Esophagus muscularis mucosa (tissue), 4 donors: ENCODE measurements around the gene ANKRD24. TPM values are rescaled to one million over a fixed set of nuclear protein-coding genes. Genes with fewer than 3 reads are reported as not detected.
A peak's percentile ranks its signal among the peaks of the same experiment; 100 is the strongest.

Experiments used
- DNase-seq: peaks from one replicate; pipeline ENCODE4 v3.0.0-alpha.2; 2017; ENCODE audit errors: extremely low spot score
- H3K27ac ChIP-seq, 4 donors: fragments of 200-600 bp; sonication (generic); replicated peaks in 1 of 4; 1 replicate in 3 of 4; 2 replicates in 1 of 4; pipeline ENCODE4 v1.5.1; 2016 to 2019; ENCODE audit warnings: mild to moderate bottlenecking in 1 of 4
- H3K27me3 ChIP-seq, 4 donors: fragments of 200-600 bp; sonication (generic); one replicate each; pipeline versions ENCODE4 v1.5.1 to v1.6.0; 2016 to 2019
- H3K36me3 ChIP-seq, 4 donors: fragments of 200-600 bp; sonication (generic); one replicate each; pipeline ENCODE4 v1.5.1; 2016 to 2019
- H3K4me1 ChIP-seq, 4 donors: fragments of 200-600 bp; sonication (generic); one replicate each; pipeline ENCODE4 v1.5.1; 2016 to 2019
- H3K4me3 ChIP-seq, 4 donors: fragments of 200-600 bp; sonication (generic); 1 replicate in 2 of 4; 2 replicates in 2 of 4; pipeline ENCODE4 v1.5.1; 2016 to 2019; ENCODE audit warnings: mild to moderate bottlenecking in 4 of 4, moderate library complexity in 1 of 4
- H3K9me3 ChIP-seq, 4 donors: fragments of 200-600 bp; sonication (generic); 1 replicate in 3 of 4; 2 replicates in 1 of 4; pipeline ENCODE4 v1.5.1; 2016 to 2019
- CTCF ChIP-seq, 3 experiments: fragments of 200-600 bp in 2 of 3; fragments of 450-650 bp in 1 of 3; sonication (generic) in 2 of 3; IDR thresholded peaks; one replicate each; pipeline ENCODE4 v1.5.1; 2017 to 2019; ENCODE audit warnings: antibody characterized with exemption in 3 of 3, mild to moderate bottlenecking in 2 of 3, moderate library complexity in 1 of 3
- EP300 ChIP-seq: sonication (generic); formaldehyde crosslinking; IDR thresholded peaks from one replicate; pipeline ENCODE4 v1.6.1; 2017; ENCODE audit warnings: antibody characterized with exemption
- POLR2A ChIP-seq: fragments of 450-650 bp; IDR thresholded peaks from one replicate; pipeline ENCODE4 v1.6.1; 2017; ENCODE audit warnings: antibody characterized with exemption, moderate library complexity, mild to moderate bottlenecking, low read depth
- POLR2AphosphoS5 ChIP-seq, 2 donors: sonication (generic); formaldehyde crosslinking; IDR thresholded peaks; one replicate each; pipeline ENCODE4 v1.6.1; 2017; ENCODE audit warnings: antibody characterized with exemption in 2 of 2
- WGBS: methylation state at CpG from one replicate; pipeline ENCODE4 v1.1.5; 2018; 5-methylcytosine and 5-hydroxymethylcytosine counted together
- intact Hi-C: fragments of 100-400 bp; cut with DNase I; formaldehyde crosslinking; loops from one replicate; pipeline ENCODE4 v1.15.1; 2023
- total RNA-seq, 4 donors: library from RNA; depleted of rRNA; stranded (reverse); fragments of >200 nt; gene quantifications; one replicate each; pipeline versions ENCODE4 v1.1.0 to v1.2.1, GENCODE V29; 2016

The ANKRD24 gene
- total RNA-seq, 4 donors from 2014 or later: 0.32 to 2.5 (median 0.96) TPM

GRCh38 chr19:4246767-4247593, 64.5 kb downstream of the ANKRD24 start, which contains the start of gene YJU2:
Gene YJU2, plus strand, starts transcription at chr19:4247080. Its CDS starts 67 bp downstream, at chr19:4247147.
- WGBS: 1% methylated on average over 45 of the region's 45 CpGs
- Histone ChIP-seq H3K27me3 (no peaks in the 10 kb centered on the region), H3K36me3 (peaks cover 31 to 37% (median 32%) of the 10 kb centered on the region in 4 donors), H3K9me3 (peaks cover 0 to 4% (median 2%) of the 10 kb centered on the region in 4 donors), H3K4me1 (peaks cover 6 to 20% (median 15%) of the 10 kb centered on the region in 4 donors), H3K4me3 (peak within 1 kb of the TSS; percentile 62 to 83 (median 72)), H3K27ac (peak within 1 kb of the TSS; percentile 87 to 97 (median 93))
- TF ChIP-seq EP300: no peak
- no peak for TF ChIP-seq POLR2A
- TF ChIP-seq POLR2AphosphoS5 (IDR thresholded peaks at IDR 0.05): peak; percentile 69 to 82
- TF ChIP-seq CTCF (IDR thresholded peaks at IDR 0.05): peak; percentile 25 to 55 (median 37)
- peak; percentile 100 for DNase-seq
- intact Hi-C loops: no loop called here

- peaks cover 84 to 100% (median 97%) of the 10 kb centered on the region in 4 donors for H3K36me3 ChIP-seq
- intact Hi-C loops: no loop called here
- no peak for DNase-seq
- no peaks in the 10 kb centered on the region for H3K4me1 ChIP-seq
- no peaks in the 10 kb centered on the region for H3K27me3 ChIP-seq
- peaks cover 0 to 7% (median 5%) of the 10 kb centered on the region in 4 donors for H3K9me3 ChIP-seq
- H3K4me3 ChIP-seq: no peak overlapping the region
- H3K27ac ChIP-seq: no peak overlapping the region
- 98% methylated on average over 4 of the region's 4 CpGs for WGBS
- TF ChIP-seq POLR2A (no peak), EP300 (no peak), POLR2AphosphoS5 (IDR thresholded peaks at IDR 0.05) (no peak), CTCF (IDR thresholded peaks at IDR 0.05) (no peak)
Measured at GRCh38 chr19:4256563-4256962, 74.1 kb downstream of the ANKRD24 start.

- peaks cover 85 to 100% (median 97%) of the 10 kb centered on the region in 4 donors for H3K36me3 ChIP-seq
- no peaks in the 10 kb centered on the region for H3K27me3 ChIP-seq
- H3K4me1 ChIP-seq: no peaks in the 10 kb centered on the region
- no peak overlapping the region for H3K27ac ChIP-seq
- no peak overlapping the region for H3K4me3 ChIP-seq
- TF ChIP-seq POLR2AphosphoS5 (IDR thresholded peaks at IDR 0.05): no peak
- intact Hi-C loops: no loop called here
- peaks cover 0 to 7% (median 5%) of the 10 kb centered on the region in 4 donors for H3K9me3 ChIP-seq
- DNase-seq: no peak
- 92% methylated on average over 6 of the region's 6 CpGs for WGBS
Measured at GRCh38 chr19:4257025-4257424, 74.5 kb downstream of the ANKRD24 start.

- no peaks in the 10 kb centered on the region for H3K4me1 ChIP-seq
- H3K4me3 ChIP-seq: no peak overlapping the region
- H3K27me3 ChIP-seq: no peaks in the 10 kb centered on the region
- intact Hi-C loops: no loop called here
- no peak for TF ChIP-seq CTCF (IDR thresholded peaks at IDR 0.05)
- no peak for TF ChIP-seq POLR2AphosphoS5 (IDR thresholded peaks at IDR 0.05)
- no peak for TF ChIP-seq EP300
- no peak for TF ChIP-seq POLR2A
- WGBS: 100% methylated on average over 5 of the region's 28 CpGs
- H3K9me3 ChIP-seq: peaks cover 0 to 7% (median 5%) of the 10 kb centered on the region in 4 donors
- no peak overlapping the region for H3K27ac ChIP-seq
- DNase-seq: no peak
- H3K36me3 ChIP-seq: peaks cover 87 to 100% (median 97%) of the 10 kb centered on the region in 4 donors
Measured at GRCh38 chr19:4258181-4258580, 75.7 kb downstream of the ANKRD24 start.

- no peak for DNase-seq
- Histone ChIP-seq H3K4me3 (no peak overlapping the region), H3K27ac (no peak overlapping the region), H3K4me1 (no peaks in the 10 kb centered on the region), H3K27me3 (no peaks in the 10 kb centered on the region), H3K9me3 (peaks cover 0 to 7% (median 5%) of the 10 kb centered on the region in 4 donors), H3K36me3 (peaks cover 76 to 100% (median 95%) of the 10 kb centered on the region in 4 donors)
- TF ChIP-seq EP300: no peak
- TF ChIP-seq CTCF (IDR thresholded peaks at IDR 0.05): no peak
- no peak for TF ChIP-seq POLR2AphosphoS5 (IDR thresholded peaks at IDR 0.05)
- no peak for TF ChIP-seq POLR2A
- WGBS: 95% methylated on average over 10 of the region's 11 CpGs
- intact Hi-C loops: no loop called here
Measured at GRCh38 chr19:4260613-4261191, 78.2 kb downstream of the ANKRD24 start.
